Embryonic facial prominence (tissue), 1 donor: ENCODE results near the gene SNURF.
"Not testable (repeated sequence)": the region's sequence is repeated elsewhere in the genome, so short reads cannot be mapped to it uniquely, and the experiment has no call there.

ENCODE experiments used
- DNase-seq: peaks from one replicate; pipeline ENCODE4 v3.0.0-alpha.2; 2016; ENCODE audit errors: extremely low spot score

Gene SNURF

DNA sequence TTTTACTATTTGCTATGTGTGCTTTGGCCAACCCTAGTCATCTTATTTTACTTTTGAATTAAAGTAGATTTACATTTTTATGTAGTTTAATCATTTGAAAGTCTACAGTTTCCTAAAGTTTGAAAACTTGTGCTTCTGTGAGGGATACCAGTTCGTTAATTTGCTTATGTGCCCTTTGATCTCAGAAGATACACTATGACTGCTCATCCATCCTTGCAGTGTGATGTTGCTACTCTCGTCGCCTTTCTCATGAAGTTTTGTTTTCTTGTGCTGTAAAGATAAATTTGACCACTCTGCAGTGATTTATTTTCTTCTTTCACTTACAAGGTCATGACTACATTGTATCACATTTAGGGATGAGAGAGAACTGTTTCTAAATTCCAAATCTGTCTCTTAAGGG, 16.3 kb downstream of the SNURF start:
- DNase-seq, result no peak

DNA sequence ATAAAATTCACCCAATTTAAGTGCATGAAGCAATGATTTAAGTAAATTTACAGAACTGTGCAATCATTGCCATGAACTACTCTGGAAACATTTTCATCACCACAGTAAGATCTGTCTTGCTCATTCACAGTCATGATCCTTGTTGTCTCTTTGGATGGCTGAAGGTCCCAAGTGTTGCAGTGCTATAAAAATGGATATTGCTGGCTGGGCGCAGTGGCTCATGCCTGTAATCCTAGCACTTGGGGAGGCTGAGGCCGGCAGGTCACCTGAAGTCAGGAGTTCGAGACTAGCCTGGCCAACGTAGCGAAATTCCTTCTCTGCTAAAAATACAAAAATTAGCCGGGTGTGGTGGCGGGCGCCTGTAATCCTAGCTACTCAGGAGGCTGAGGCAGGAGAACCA, 17.0 kb downstream of the SNURF start:
- DNase-seq, result no peak

DNA sequence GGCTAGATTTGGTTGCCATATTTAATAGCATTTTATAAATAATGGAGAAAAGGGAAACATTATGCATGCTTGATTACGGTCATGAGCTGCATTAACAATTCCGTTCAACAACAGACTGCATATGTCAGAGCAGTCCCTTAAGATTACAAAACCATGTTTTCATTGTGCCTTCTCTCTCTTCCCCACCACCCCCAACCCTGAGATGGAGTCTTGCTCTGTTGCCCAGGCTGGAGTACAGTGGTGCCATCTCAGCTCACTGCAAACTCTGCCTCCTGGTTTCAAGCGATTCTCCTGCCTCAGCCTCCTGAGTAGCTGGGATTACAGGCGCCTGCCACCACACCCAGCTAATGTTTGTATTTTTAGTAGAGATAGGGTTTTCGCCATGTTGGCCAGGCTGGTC, 17.9 kb downstream of the SNURF start:
- DNase-seq, result not testable (repeated sequence)

GRCh38 chr15:24976932-24977331, 22.1 kb downstream of the SNURF start:
- no peak for DNase-seq

- no peak for DNase-seq
These were observed 22.9 kb downstream of the SNURF start for GRCh38 chr15:24977686-24978085.

GRCh38 chr15:24985224-24985623, 30.4 kb downstream of the SNURF start:
- no peak for DNase-seq

DNA sequence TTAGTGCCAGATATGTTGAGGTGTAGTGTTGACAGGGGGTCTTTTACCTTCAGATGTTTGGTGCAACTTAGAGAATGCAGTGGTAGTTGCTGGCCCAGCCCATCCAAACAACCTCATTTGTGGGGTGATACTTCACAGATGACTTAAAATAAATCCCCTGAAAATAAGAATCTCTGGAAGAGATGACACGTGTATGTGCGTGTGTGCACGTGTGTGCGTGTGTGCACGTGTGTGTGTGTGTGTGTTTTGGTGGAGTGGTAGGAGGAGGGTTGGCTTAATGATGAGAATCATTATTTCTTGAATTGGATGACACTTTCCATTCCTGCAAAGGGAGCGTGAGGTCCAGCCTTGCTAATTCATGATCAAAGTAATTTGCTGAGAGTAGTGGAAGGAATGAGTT, 31.9 kb downstream of the SNURF start:
- no peak for DNase-seq
